Neuron (in vitro differentiated cells): ENCODE measurements around the gene WTAP.
A peak's percentile ranks its signal among the peaks of the same experiment; 100 is the strongest.
"Not testable (repeated sequence)": the region's sequence is repeated elsewhere in the genome, so short reads cannot be mapped to it uniquely, and the experiment has no call there.

ENCODE experiments used
- H2AFZ ChIP-seq: one replicate; pipeline ENCODE4 v1.6.1; 2013; ENCODE audit warnings: low read depth, mild to moderate bottlenecking, inconsistent platforms, low read length, moderate library complexity
- H3K27me3 ChIP-seq: one replicate; pipeline ENCODE4 v1.6.1; 2013; ENCODE audit warnings: low read length; ENCODE audit not compliant: insufficient read depth
- H3K36me3 ChIP-seq: one replicate; pipeline ENCODE4 v1.6.1; 2013; ENCODE audit warnings: low read length; ENCODE audit not compliant: insufficient read depth
- H3K4me1 ChIP-seq: one replicate; pipeline ENCODE4 v1.6.1; 2013; ENCODE audit warnings: low read length; ENCODE audit not compliant: insufficient read depth
- H3K4me3 ChIP-seq: 2 replicates; pipeline ENCODE4 v1.5.1; 2013; ENCODE audit warnings: mild to moderate bottlenecking, low read length, moderate library complexity
- H3K9me3 ChIP-seq: one replicate; pipeline ENCODE4 v1.6.1; 2013; ENCODE audit warnings: low read length

Gene WTAP

GRCh38 chr6:159726255-159726917, 920 bp upstream of the WTAP start:
- Histone ChIP-seq H3K36me3 (peaks cover 12% of the 10 kb centered on the region), H3K4me3 (peak overlapping the region; percentile 100)

GRCh38 chr6:159727717-159728445, 575 bp downstream of the WTAP start:
- Histone ChIP-seq H3K27me3 (no peaks in the 10 kb centered on the region), H3K9me3 (no peaks in the 10 kb centered on the region), H3K4me1 (peaks cover 19% of the 10 kb centered on the region), H3K36me3 (peaks cover 18% of the 10 kb centered on the region), H3K4me3 (peak overlapping the region; percentile 100), H2AFZ (peak overlapping the region; percentile 13)

More at GRCh38 chr6:159726255-159726917, 920 bp upstream of the WTAP start:
- H3K4me1 ChIP-seq = peaks cover 19% of the 10 kb centered on the region
- no peaks in the 10 kb centered on the region for H3K27me3 ChIP-seq
- peak overlapping the region; percentile 71 for H2AFZ ChIP-seq
- H3K9me3 ChIP-seq = no peaks in the 10 kb centered on the region

DNA sequence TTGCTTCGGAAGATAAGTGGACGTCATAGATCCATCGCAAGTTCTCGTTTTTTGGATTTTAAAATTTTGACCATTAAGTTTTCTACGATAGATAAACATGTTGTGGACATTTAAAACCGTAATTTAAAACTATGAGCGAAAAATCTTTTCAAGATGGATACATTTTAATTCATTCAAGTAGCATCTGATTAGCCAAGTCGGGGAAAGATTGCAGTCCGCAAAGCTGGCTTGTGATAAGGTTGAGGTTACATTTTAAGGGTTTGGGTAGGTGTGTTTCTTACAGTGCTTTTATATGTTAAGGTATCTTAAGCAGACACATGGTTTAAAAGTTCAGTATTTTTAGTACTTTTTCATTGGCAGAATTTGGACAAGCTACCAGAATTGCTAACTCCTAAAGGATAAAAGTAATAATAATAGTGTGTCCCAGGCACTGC, 1.2 kb downstream of the WTAP start:
- Histone ChIP-seq H3K9me3 (no peaks in the 10 kb centered on the region), H3K27me3 (no peaks in the 10 kb centered on the region), H2AFZ (no peak overlapping the region), H3K36me3 (peaks cover 17% of the 10 kb centered on the region), H3K4me3 (peak overlapping the region; percentile 100), H3K4me1 (peaks cover 19% of the 10 kb centered on the region)

GRCh38 chr6:159729598-159730331, 2.5 kb downstream of the WTAP start:
- Histone ChIP-seq H3K4me3 (peak overlapping the region; percentile 100), H3K4me1 (peaks cover 19% of the 10 kb centered on the region)

GRCh38 chr6:159730332-159730676, 3.0 kb downstream of the WTAP start:
- peaks cover 19% of the 10 kb centered on the region for H3K4me1 ChIP-seq
- H3K4me3 ChIP-seq = peak overlapping the region; percentile 100
- no peaks in the 10 kb centered on the region for H3K27me3 ChIP-seq
- no peaks in the 10 kb centered on the region for H3K9me3 ChIP-seq
- no peak overlapping the region for H2AFZ ChIP-seq
- H3K36me3 ChIP-seq = peaks cover 11% of the 10 kb centered on the region

More at GRCh38 chr6:159729598-159730331, 2.5 kb downstream of the WTAP start:
- H2AFZ ChIP-seq = no peak overlapping the region
- peaks cover 11% of the 10 kb centered on the region for H3K36me3 ChIP-seq
- no peaks in the 10 kb centered on the region for H3K9me3 ChIP-seq
- no peaks in the 10 kb centered on the region for H3K27me3 ChIP-seq

- Histone ChIP-seq H3K36me3 (peaks cover 17% of the 10 kb centered on the region), H3K4me1 (peaks cover 14% of the 10 kb centered on the region)
- H3K4me3 ChIP-seq, H3K9me3 ChIP-seq, H2AFZ ChIP-seq, H3K27me3 ChIP-seq: not testable (repeated sequence)
These were observed 5.2 kb downstream of the WTAP start for GRCh38 chr6:159732550-159732949.

DNA sequence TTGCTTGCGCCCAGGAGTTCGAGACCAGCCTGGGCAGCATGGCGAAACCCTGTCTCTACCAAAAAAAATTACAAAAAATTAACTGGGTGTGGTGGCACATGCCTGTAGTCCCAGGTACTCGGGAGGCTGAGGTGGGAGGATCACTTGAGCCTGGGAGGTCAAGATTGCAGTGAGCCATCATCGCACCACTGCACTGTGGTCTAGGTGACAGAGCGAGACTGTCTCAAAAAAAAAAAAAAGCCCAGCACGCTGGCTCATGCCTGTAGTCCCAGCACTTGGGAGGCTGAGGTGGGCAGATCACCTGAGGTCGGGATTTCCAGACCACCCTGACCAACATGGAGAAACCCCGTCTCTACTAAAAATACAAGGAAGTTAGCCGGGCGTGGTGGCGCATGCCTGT, 6.1 kb downstream of the WTAP start:
- Histone ChIP-seq H3K36me3 (peaks cover 24% of the 10 kb centered on the region), H3K4me1 (peaks cover 14% of the 10 kb centered on the region)
- H3K27me3 ChIP-seq, H3K4me3 ChIP-seq, H3K9me3 ChIP-seq, H2AFZ ChIP-seq: not testable (repeated sequence)

- H3K36me3 ChIP-seq = peaks cover 51% of the 10 kb centered on the region
These were observed 9.6 kb downstream of the WTAP start for GRCh38 chr6:159736908-159737307.

GRCh38 chr6:159739341-159739740, 12.0 kb downstream of the WTAP start:
- Histone ChIP-seq H3K9me3 (no peaks in the 10 kb centered on the region), H3K36me3 (peaks cover 71% of the 10 kb centered on the region), H3K27me3 (no peaks in the 10 kb centered on the region), H2AFZ (no peak overlapping the region), H3K4me1 (no peaks in the 10 kb centered on the region), H3K4me3 (no peak overlapping the region)

More at GRCh38 chr6:159736908-159737307, 9.6 kb downstream of the WTAP start:
- H3K9me3 ChIP-seq = no peaks in the 10 kb centered on the region
- H2AFZ ChIP-seq = no peak overlapping the region
- H3K4me1 ChIP-seq = no peaks in the 10 kb centered on the region
- H3K4me3 ChIP-seq = no peak overlapping the region
- H3K27me3 ChIP-seq = no peaks in the 10 kb centered on the region

DNA sequence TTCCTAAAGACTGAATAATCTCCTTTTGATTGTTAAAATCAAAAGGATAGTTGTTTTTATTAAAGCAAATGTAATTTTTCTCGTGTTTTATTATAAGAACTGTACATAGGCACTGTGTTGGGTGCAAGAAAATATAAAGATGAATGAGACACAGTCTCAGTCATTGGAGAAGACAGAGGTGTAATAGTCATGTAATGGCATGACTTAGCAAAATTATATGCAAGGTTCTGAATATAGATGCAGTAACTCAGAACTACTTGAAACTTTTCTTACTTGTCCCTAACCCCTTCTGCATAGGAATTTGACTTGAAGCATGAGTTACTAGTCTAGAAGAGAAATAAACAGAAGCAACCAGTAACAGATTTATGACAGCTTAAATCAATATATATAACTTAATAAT, 14.9 kb downstream of the WTAP start:
- H2AFZ ChIP-seq = no peak overlapping the region
- H3K9me3 ChIP-seq = no peaks in the 10 kb centered on the region
- no peaks in the 10 kb centered on the region for H3K27me3 ChIP-seq
- H3K4me1 ChIP-seq = no peaks in the 10 kb centered on the region
- H3K4me3 ChIP-seq = no peak overlapping the region
- H3K36me3 ChIP-seq = peaks cover 96% of the 10 kb centered on the region

GRCh38 chr6:159745081-159745480, 17.8 kb downstream of the WTAP start:
- H3K4me1 ChIP-seq = no peaks in the 10 kb centered on the region
- H3K27me3 ChIP-seq = no peaks in the 10 kb centered on the region
- no peak overlapping the region for H3K4me3 ChIP-seq
- peaks cover 97% of the 10 kb centered on the region for H3K36me3 ChIP-seq
- H3K9me3 ChIP-seq = no peaks in the 10 kb centered on the region
- H2AFZ ChIP-seq = no peak overlapping the region

- H3K9me3 ChIP-seq = no peaks in the 10 kb centered on the region
- H3K4me1 ChIP-seq = no peaks in the 10 kb centered on the region
- H3K27me3 ChIP-seq = no peaks in the 10 kb centered on the region
- H2AFZ ChIP-seq = no peak overlapping the region
- no peak overlapping the region for H3K4me3 ChIP-seq
- H3K36me3 ChIP-seq = peaks cover 97% of the 10 kb centered on the region
These were observed 19.5 kb downstream of the WTAP start for GRCh38 chr6:159746759-159747158.

DNA sequence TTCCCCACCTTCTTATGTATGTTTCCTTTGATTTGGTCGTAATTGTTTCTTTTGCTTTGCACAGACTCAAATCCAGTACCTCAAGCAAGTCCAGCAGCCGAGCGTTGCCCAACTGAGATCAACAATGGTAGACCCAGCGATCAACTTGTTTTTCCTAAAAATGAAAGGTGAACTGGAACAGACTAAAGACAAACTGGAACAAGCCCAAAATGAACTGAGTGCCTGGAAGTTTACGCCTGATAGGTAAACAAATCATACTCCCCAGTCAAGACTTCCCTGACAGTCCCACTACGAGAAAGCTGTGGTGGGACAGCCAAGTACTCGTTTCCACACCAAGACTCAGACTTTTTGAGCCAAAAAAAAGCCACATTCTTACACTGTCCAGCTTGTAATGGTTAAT, 20.8 kb downstream of the WTAP start:
- H3K4me3 ChIP-seq, H3K4me1 ChIP-seq, H2AFZ ChIP-seq, H3K9me3 ChIP-seq, H3K27me3 ChIP-seq: not testable (repeated sequence)
- H3K36me3 ChIP-seq = peaks cover 96% of the 10 kb centered on the region
